Lower leg skin (tissue), 3 donors: Measurements from ENCODE around the gene CD19.
"Not testable (repeated sequence)": the region's sequence is repeated elsewhere in the genome, so short reads cannot be mapped to it uniquely, and the experiment has no call there.

ENCODE experiments used
- CTCF ChIP-seq, 3 donors: fragments of 450-650 bp; IDR thresholded peaks; one replicate each; pipeline ENCODE4 v1.5.1; 2016; ENCODE audit warnings: antibody characterized with exemption in 3 of 3, mild to moderate bottlenecking in 3 of 3, moderate library complexity in 2 of 3
- POLR2A ChIP-seq, 2 donors: fragments of 450-650 bp; IDR thresholded peaks; one replicate each; pipeline ENCODE4 v1.6.1; 2016 to 2017; ENCODE audit warnings: antibody characterized with exemption in 2 of 2, mild to moderate bottlenecking in 1 of 2, moderate library complexity in 1 of 2

GRCh38 chr16:28969696-28970095 is 37.9 kb downstream of the CD19 start:
- TF ChIP-seq CTCF, POLR2A (IDR thresholded peaks at IDR 0.05): not testable (repeated sequence)
